ENCODE results near the gene SPAG16.
"Not testable (repeated sequence)": the region's sequence is repeated elsewhere in the genome, so short reads cannot be mapped to it uniquely, and the experiment has no call there.

The SPAG16 gene

DNA sequence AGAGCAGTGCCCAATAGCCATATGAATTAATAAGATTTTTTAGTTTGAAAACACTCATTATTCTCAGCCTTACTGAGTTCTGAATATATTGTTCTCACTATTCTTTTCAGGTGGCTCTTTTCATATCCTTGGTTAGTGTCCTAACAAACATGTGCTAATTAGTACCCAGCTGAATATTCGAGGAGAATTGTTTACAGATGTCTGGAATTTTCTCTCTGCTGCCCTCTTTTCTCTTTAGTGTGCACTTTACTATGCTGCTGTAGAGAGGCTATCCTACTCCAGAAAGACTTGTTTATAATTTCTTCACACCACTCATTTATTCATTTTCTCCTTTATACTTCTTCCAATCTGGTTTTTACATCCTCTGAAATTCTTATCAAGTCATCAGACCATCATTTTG is 405.3 kb downstream of the SPAG16 start:
- no peak overlapping the region for H3K9ac ChIP-seq (ENCODE audit: low read length)
- no peaks in the 10 kb centered on the region for H3K4me1 ChIP-seq (ENCODE audit: low read length)
- H3K4me2 ChIP-seq (ENCODE audit: low read length): no peak overlapping the region
- TF ChIP-seq, protein P1, sequence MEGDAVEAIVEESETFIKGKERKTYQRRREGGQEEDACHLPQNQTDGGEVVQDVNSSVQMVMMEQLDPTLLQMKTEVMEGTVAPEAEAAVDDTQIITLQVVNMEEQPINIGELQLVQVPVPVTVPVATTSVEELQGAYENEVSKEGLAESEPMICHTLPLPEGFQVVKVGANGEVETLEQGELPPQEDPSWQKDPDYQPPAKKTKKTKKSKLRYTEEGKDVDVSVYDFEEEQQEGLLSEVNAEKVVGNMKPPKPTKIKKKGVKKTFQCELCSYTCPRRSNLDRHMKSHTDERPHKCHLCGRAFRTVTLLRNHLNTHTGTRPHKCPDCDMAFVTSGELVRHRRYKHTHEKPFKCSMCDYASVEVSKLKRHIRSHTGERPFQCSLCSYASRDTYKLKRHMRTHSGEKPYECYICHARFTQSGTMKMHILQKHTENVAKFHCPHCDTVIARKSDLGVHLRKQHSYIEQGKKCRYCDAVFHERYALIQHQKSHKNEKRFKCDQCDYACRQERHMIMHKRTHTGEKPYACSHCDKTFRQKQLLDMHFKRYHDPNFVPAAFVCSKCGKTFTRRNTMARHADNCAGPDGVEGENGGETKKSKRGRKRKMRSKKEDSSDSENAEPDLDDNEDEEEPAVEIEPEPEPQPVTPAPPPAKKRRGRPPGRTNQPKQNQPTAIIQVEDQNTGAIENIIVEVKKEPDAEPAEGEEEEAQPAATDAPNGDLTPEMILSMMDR (IDR thresholded peaks at IDR 0.05; ENCODE audit: low read depth, low read length): no peak
- TF ChIP-seq EZH2phosphoT487 (IDR thresholded peaks at IDR 0.05; ENCODE audit: low read depth): no peak
- H3K79me2 ChIP-seq (ENCODE audit: low read length): no peaks in the 10 kb centered on the region
- H3K27me3 ChIP-seq (ENCODE audit: low read depth, low read length): no peaks in the 10 kb centered on the region
- H3K36me3 ChIP-seq (replicated peaks; ENCODE audit: low read depth, low read length): no peaks in the 10 kb centered on the region
- no peak overlapping the region for H2AFZ ChIP-seq (ENCODE audit: low read depth, low read length)
- H3K27ac ChIP-seq (ENCODE audit: low read length): no peak overlapping the region
- no peaks in the 10 kb centered on the region for H3K9me3 ChIP-seq (ENCODE audit: insufficient read depth, low read length)
- no peak overlapping the region for H3K4me3 ChIP-seq (ENCODE audit: low read length)
- H4K20me1 ChIP-seq (ENCODE audit: insufficient read depth, low read length): no peaks in the 10 kb centered on the region

DNA sequence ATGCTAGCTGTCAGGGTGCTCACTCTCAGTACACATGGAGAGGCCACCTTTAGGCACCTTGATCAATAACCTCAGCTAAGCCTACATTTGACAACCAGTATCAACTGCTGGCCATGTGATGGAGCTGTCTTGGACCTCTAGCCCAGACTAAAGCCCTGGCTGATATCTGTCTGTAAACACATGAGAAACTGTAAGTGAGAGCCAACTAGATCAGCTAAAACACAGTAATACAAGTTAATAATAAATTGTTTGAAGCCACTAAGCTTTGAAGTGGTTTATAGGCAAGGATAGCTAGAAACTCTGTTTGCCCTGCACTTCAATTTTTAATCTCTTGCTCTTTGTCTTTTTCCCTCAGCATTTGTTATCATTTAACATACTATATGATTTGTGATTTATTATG is 407.1 kb downstream of the SPAG16 start:
- H3K4me1 ChIP-seq (ENCODE audit: low read length): no peaks in the 10 kb centered on the region
- TF ChIP-seq, protein P1 (IDR thresholded peaks at IDR 0.05; ENCODE audit: low read depth, low read length): no peak
- TF ChIP-seq EZH2phosphoT487 (IDR thresholded peaks at IDR 0.05; ENCODE audit: low read depth): no peak
- H3K4me3 ChIP-seq (ENCODE audit: low read length): no peak overlapping the region
- H4K20me1 ChIP-seq (ENCODE audit: insufficient read depth, low read length): no peaks in the 10 kb centered on the region
- H3K9me3 ChIP-seq (ENCODE audit: insufficient read depth, low read length): no peaks in the 10 kb centered on the region
- H3K27me3 ChIP-seq (ENCODE audit: low read depth, low read length): no peaks in the 10 kb centered on the region
- no peak overlapping the region for H3K27ac ChIP-seq (ENCODE audit: low read length)
- H2AFZ ChIP-seq (ENCODE audit: low read depth, low read length): no peak overlapping the region
- H3K4me2 ChIP-seq (ENCODE audit: low read length): no peak overlapping the region
- no peak overlapping the region for H3K9ac ChIP-seq (ENCODE audit: low read length)
- no peaks in the 10 kb centered on the region for H3K79me2 ChIP-seq (ENCODE audit: low read length)
- H3K36me3 ChIP-seq (replicated peaks; ENCODE audit: low read depth, low read length): no peaks in the 10 kb centered on the region

DNA sequence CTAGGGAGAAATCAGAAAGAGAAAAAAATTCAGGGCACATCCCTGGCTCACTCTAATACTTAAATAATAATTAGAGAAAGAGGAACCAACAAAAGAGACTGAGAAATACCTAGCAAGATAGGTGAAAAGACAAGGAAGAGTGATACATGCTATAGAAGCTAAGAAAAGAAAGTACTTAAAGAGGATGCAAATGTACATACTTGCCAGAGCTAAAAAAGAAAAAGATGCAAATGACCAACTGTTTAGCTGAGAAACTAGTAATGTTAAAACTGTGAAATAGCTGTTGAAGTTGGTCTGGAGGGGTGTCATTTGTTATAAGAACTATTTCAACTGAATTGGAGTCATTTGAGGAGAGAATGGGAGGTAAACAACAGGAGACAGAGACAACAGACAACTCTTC is 412.2 kb downstream of the SPAG16 start:
- Histone ChIP-seq H4K20me1 (ENCODE audit: insufficient read depth, low read length) (no peaks in the 10 kb centered on the region), H3K36me3 (replicated peaks; ENCODE audit: low read depth, low read length) (no peaks in the 10 kb centered on the region), H3K27me3 (ENCODE audit: low read depth, low read length) (no peaks in the 10 kb centered on the region), H3K9ac (ENCODE audit: low read length) (no peak overlapping the region), H3K79me2 (ENCODE audit: low read length) (no peaks in the 10 kb centered on the region), H3K4me2 (ENCODE audit: low read length) (no peak overlapping the region), H3K4me1 (ENCODE audit: low read length) (no peaks in the 10 kb centered on the region), H3K4me3 (ENCODE audit: low read length) (no peak overlapping the region), H3K9me3 (ENCODE audit: insufficient read depth, low read length) (no peaks in the 10 kb centered on the region), H2AFZ (ENCODE audit: low read depth, low read length) (no peak overlapping the region), H3K27ac (ENCODE audit: low read length) (no peak overlapping the region)
- no peak for TF ChIP-seq EZH2phosphoT487 (IDR thresholded peaks at IDR 0.05; ENCODE audit: low read depth)

DNA sequence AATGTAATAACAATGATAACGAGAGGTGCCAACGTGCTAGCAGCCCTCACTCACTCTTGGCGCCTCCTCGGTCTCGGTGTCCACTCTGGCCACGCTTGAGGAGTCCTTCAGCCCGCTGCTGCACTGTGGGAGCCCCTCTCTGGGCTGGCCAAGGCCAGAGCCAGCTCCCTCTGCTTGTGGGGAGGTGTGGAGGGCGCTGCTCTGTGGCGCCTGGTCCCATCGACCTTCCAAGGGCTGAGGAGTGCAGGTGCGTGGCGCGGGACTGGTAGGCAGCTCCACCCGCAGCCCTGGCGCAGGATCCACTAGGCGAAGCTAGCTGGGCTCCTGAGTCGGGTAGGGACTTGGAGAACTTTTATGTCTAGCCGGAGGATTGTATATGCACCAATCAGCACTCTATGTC is 417.1 kb downstream of the SPAG16 start:
- H3K4me3 ChIP-seq (ENCODE audit: low read length); H4K20me1 ChIP-seq (ENCODE audit: insufficient read depth, low read length); H3K79me2 ChIP-seq (ENCODE audit: low read length); H3K27me3 ChIP-seq (ENCODE audit: low read depth, low read length); H3K36me3 ChIP-seq (replicated peaks; ENCODE audit: low read depth, low read length); H2AFZ ChIP-seq (ENCODE audit: low read depth, low read length); H3K27ac ChIP-seq (ENCODE audit: low read length); H3K9ac ChIP-seq (ENCODE audit: low read length); H3K4me1 ChIP-seq (ENCODE audit: low read length); H3K4me2 ChIP-seq (ENCODE audit: low read length); H3K9me3 ChIP-seq (ENCODE audit: insufficient read depth, low read length): not testable (repeated sequence)

DNA sequence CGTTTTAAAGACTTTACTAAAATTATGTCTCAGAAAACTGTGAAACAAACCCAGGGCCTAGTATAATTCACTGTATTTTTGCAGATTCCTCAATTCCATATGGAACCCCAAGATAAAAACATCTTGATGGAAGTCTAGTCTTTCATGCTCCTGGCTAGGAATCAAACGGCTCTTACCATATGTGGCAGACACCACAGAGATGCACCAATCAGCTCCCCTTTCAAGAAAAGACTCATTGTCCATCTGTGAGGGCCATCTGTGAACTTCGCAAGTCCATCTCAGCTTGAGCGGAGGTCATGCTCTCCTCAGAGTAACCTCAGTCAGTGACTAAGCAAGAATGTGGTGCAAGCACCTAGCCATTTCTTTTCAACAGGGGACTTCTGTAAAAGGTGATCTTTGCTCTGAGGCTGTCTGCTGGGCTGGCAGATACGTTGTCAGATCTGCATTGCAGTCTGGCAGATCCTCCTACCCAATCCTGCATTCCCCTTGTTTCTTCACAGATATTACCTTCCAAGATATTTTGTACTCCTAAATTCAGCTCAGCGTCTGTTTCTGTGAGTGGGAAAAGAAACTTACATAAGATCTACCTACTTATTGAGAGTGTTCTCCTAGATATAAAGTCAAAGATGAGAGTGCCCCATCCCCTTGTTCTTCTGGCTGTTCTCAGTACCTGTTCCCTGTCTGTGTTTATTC is 419.3 kb downstream of the SPAG16 start:
- H3K4me1 ChIP-seq (ENCODE audit: low read length): no peaks in the 10 kb centered on the region
- no peak overlapping the region for H3K4me3 ChIP-seq (ENCODE audit: low read length)
- no peak overlapping the region for H3K9ac ChIP-seq (ENCODE audit: low read length)
- no peaks in the 10 kb centered on the region for H4K20me1 ChIP-seq (ENCODE audit: insufficient read depth, low read length)
- no peak overlapping the region for H3K4me2 ChIP-seq (ENCODE audit: low read length)
- no peaks in the 10 kb centered on the region for H3K27me3 ChIP-seq (ENCODE audit: low read depth, low read length)
- no peak overlapping the region for H2AFZ ChIP-seq (ENCODE audit: low read depth, low read length)
- no peaks in the 10 kb centered on the region for H3K9me3 ChIP-seq (ENCODE audit: insufficient read depth, low read length)
- H3K36me3 ChIP-seq (replicated peaks; ENCODE audit: low read depth, low read length): no peaks in the 10 kb centered on the region
- H3K79me2 ChIP-seq (ENCODE audit: low read length): no peaks in the 10 kb centered on the region
- no peak for TF ChIP-seq EZH2phosphoT487 (IDR thresholded peaks at IDR 0.05; ENCODE audit: low read depth)
- TF ChIP-seq, protein P1 (IDR thresholded peaks at IDR 0.05; ENCODE audit: low read depth, low read length): no peak
- H3K27ac ChIP-seq (ENCODE audit: low read length): no peak overlapping the region
